ENCODE measurements around the gene NEUROD6. TPM values are rescaled to one million over a fixed set of nuclear protein-coding genes. Genes with fewer than 3 reads are reported as not detected.

Gene NEUROD6
- total RNA-seq, 2 experiments from 2014 or later, result not detected

DNA sequence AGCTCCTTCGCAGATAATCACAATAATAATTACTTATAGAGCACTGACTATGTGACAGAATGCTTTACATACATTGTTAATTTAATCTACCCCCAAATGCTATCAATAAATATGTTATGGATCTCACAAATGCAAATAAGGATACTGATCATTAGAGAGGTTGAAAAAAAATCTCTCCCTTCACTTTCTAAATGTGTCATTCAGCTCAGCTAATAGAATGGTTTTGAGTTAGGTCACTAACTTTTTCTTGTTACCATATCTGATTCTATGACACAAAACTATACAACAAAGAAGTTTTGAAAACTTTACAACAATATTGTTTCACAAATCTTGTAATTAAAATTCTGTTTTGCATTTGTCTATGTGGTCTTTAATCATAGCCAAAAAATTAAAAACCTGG lies 17.4 kb downstream of the NEUROD6 start:
- Histone ChIP-seq H3K27me3 (ENCODE audit: control insufficient read depth in 1 of 2, insufficient read depth in 2 of 2, low read length in 2 of 2) (no peaks in the 10 kb centered on the region), H3K4me1 (ENCODE audit: insufficient read depth, low read length) (no peaks in the 10 kb centered on the region), H3K9me3 (ENCODE audit: control insufficient read depth in 1 of 2, insufficient read depth in 1 of 2, low read length in 2 of 2) (no peaks in the 10 kb centered on the region), H3K27ac (ENCODE audit: low read depth in 1 of 2, low read length in 2 of 2) (no peak overlapping the region), H3K36me3 (ENCODE audit: insufficient read depth, low read length) (no peaks in the 10 kb centered on the region), H3K4me3 (ENCODE audit: low read length) (no peak overlapping the region)
- TF ChIP-seq, protein P1, sequence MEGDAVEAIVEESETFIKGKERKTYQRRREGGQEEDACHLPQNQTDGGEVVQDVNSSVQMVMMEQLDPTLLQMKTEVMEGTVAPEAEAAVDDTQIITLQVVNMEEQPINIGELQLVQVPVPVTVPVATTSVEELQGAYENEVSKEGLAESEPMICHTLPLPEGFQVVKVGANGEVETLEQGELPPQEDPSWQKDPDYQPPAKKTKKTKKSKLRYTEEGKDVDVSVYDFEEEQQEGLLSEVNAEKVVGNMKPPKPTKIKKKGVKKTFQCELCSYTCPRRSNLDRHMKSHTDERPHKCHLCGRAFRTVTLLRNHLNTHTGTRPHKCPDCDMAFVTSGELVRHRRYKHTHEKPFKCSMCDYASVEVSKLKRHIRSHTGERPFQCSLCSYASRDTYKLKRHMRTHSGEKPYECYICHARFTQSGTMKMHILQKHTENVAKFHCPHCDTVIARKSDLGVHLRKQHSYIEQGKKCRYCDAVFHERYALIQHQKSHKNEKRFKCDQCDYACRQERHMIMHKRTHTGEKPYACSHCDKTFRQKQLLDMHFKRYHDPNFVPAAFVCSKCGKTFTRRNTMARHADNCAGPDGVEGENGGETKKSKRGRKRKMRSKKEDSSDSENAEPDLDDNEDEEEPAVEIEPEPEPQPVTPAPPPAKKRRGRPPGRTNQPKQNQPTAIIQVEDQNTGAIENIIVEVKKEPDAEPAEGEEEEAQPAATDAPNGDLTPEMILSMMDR (IDR thresholded peaks at IDR 0.05), result no peak
- Mint-ChIP-seq H3K27ac (no peak overlapping the region), H3K4me3 (no peak overlapping the region), H3K36me3 (ENCODE audit: low read depth) (no peaks in the 10 kb centered on the region), H3K9me3 (peaks cover 8% of the 10 kb centered on the region), H3K27me3 (no peaks in the 10 kb centered on the region), H3K4me1 (ENCODE audit: low read depth) (no peaks in the 10 kb centered on the region)
- DNase-seq (no peak), ATAC-seq (ENCODE audit: poor library complexity) (no peak)
- CTCF ChIA-PET, result no interaction called here
- POLR2A ChIA-PET, result no interaction called here
- intact Hi-C loops (cut with DNase I, micrococcal nuclease), result no loop called here

DNA sequence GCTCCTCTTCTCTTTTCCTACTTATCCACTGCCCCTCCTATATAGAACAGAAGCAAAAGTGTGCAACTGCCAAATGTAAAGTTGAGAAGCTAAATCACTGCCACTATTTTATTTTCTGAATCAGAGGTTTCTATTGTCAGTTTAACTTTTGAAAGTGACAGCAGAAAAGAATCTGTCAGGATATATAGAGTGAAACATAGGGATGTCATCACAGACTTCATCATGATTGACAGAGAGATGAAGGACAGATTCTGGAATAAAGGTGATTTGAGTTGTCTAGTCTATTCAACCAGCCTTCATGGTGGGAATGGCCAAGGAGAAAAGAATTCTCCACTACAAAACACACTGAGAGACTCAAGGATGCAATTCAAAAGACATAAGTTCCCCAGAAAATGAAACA lies 19.9 kb downstream of the NEUROD6 start:
- no peaks in the 10 kb centered on the region for H3K9me3 ChIP-seq (ENCODE audit: control insufficient read depth in 1 of 2, insufficient read depth in 1 of 2, low read length in 2 of 2)
- ChIA-PET CTCF (no interaction called here), POLR2A (no interaction called here)
- ATAC-seq (ENCODE audit: poor library complexity), result no peak
- Mint-ChIP-seq H3K27ac (no peak overlapping the region), H3K4me1 (ENCODE audit: low read depth) (no peaks in the 10 kb centered on the region), H3K36me3 (ENCODE audit: low read depth) (no peaks in the 10 kb centered on the region), H3K4me3 (no peak overlapping the region), H3K27me3 (no peaks in the 10 kb centered on the region), H3K9me3 (peaks cover 2% of the 10 kb centered on the region)
- no peak overlapping the region for H3K27ac ChIP-seq (ENCODE audit: low read depth in 1 of 2, low read length in 2 of 2)
- H3K4me1 ChIP-seq (ENCODE audit: insufficient read depth, low read length), result no peaks in the 10 kb centered on the region
- no peaks in the 10 kb centered on the region for H3K27me3 ChIP-seq (ENCODE audit: control insufficient read depth in 1 of 2, insufficient read depth in 2 of 2, low read length in 2 of 2)
- TF ChIP-seq, protein P1 (IDR thresholded peaks at IDR 0.05), result no peak
- no peak overlapping the region for H3K4me3 ChIP-seq (ENCODE audit: low read length)
- no peaks in the 10 kb centered on the region for H3K36me3 ChIP-seq (ENCODE audit: insufficient read depth, low read length)
- intact Hi-C loops (cut with DNase I, micrococcal nuclease), result no loop called here
- DNase-seq, result no peak

DNA sequence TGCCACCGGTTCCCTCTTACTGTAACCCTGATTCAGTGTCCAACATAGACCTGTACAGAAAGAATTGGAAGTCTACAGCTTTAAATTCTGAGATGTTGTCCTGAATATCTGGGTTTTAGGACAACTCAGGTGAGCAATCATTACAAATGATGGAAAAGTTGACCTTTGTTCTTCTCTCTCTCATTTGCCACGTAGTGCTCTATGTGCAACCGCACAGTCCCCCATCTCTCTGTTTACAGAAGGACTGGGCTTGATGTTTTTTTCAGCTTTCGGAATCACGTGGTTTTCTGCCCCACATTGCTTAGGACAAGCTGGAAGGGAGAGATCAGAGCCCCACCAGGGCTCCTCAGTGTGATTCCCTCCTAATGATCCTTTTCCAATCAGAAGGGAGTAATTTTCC lies 22.2 kb downstream of the NEUROD6 start:
- CTCF ChIA-PET, result no interaction called here
- H3K4me3 Mint-ChIP-seq, result no peak overlapping the region
- H3K27me3 ChIP-seq (ENCODE audit: control insufficient read depth in 1 of 2, insufficient read depth in 2 of 2, low read length in 2 of 2), result no peaks in the 10 kb centered on the region
- no peaks in the 10 kb centered on the region for H3K4me1 Mint-ChIP-seq (ENCODE audit: low read depth)
- no peak for ATAC-seq (ENCODE audit: poor library complexity)
- POLR2A ChIA-PET, result no interaction called here
- TF ChIP-seq, protein P1 (IDR thresholded peaks at IDR 0.05), result no peak
- no peaks in the 10 kb centered on the region for H3K27me3 Mint-ChIP-seq
- H3K4me3 ChIP-seq (ENCODE audit: low read length), result no peak overlapping the region
- intact Hi-C loops (cut with DNase I, micrococcal nuclease), result no loop called here
- H3K9me3 ChIP-seq (ENCODE audit: control insufficient read depth in 1 of 2, insufficient read depth in 1 of 2, low read length in 2 of 2), result no peaks in the 10 kb centered on the region
- H3K27ac Mint-ChIP-seq, result no peak overlapping the region
- no peaks in the 10 kb centered on the region for H3K4me1 ChIP-seq (ENCODE audit: insufficient read depth, low read length)
- H3K9me3 Mint-ChIP-seq, result no peaks in the 10 kb centered on the region
- H3K36me3 ChIP-seq (ENCODE audit: insufficient read depth, low read length), result no peaks in the 10 kb centered on the region
- no peak for DNase-seq
- no peak overlapping the region for H3K27ac ChIP-seq (ENCODE audit: low read depth in 1 of 2, low read length in 2 of 2)
- no peaks in the 10 kb centered on the region for H3K36me3 Mint-ChIP-seq (ENCODE audit: low read depth)

Measured in CD4-positive, alpha-beta T cell (primary cell).